GM21360 (cell line): ENCODE results near the gene STX1A.
A peak's percentile ranks its signal among the peaks of the same experiment; 100 is the strongest.
"Not testable (repeated sequence)": the region's sequence is repeated elsewhere in the genome, so short reads cannot be mapped to it uniquely, and the experiment has no call there.

Experiments
- ATAC-seq: cut with Tn5 transposase; IDR thresholded peaks from one replicate; pipeline ENCODE4 v1.9.1; 2021; ENCODE audit warnings: mild to moderate bottlenecking, moderate library complexity; ENCODE audit not compliant: unreplicated experiment

Gene STX1A

GRCh38 chr7:73736885-73737284 lies 17.4 kb upstream of the STX1A start:
- ATAC-seq = no peak

- ATAC-seq = no peak
Measured at GRCh38 chr7:73735528-73735905, 16.0 kb upstream of the STX1A start.

GRCh38 chr7:73734619-73735527 lies 15.4 kb upstream of the STX1A start:
- ATAC-seq = peak; percentile 51

- no peak for ATAC-seq
Measured at GRCh38 chr7:73732397-73732796, 12.9 kb upstream of the STX1A start.

- ATAC-seq = no peak
Measured at GRCh38 chr7:73730485-73730884, 11.0 kb upstream of the STX1A start.

- ATAC-seq = no peak
Measured at GRCh38 chr7:73728551-73728950, 9.1 kb upstream of the STX1A start.

- ATAC-seq = no peak
Measured at GRCh38 chr7:73727952-73728351, 8.5 kb upstream of the STX1A start.

- ATAC-seq = peak; percentile 32
Measured at GRCh38 chr7:73726083-73726466, 6.6 kb upstream of the STX1A start.

GRCh38 chr7:73723813-73724212 lies 4.3 kb upstream of the STX1A start:
- ATAC-seq = no peak

GRCh38 chr7:73722785-73723184 lies 3.3 kb upstream of the STX1A start:
- no peak for ATAC-seq

- ATAC-seq = not testable (repeated sequence)
Measured at GRCh38 chr7:73722182-73722581, 2.7 kb upstream of the STX1A start.

GRCh38 chr7:73721377-73721817 lies 1.9 kb upstream of the STX1A start:
- ATAC-seq = no peak

GRCh38 chr7:73720443-73720842 lies 974 bp upstream of the STX1A start:
- not testable (repeated sequence) for ATAC-seq

GRCh38 chr7:73719806-73720169 lies 319 bp upstream of the STX1A start:
- peak; percentile 8 for ATAC-seq

- ATAC-seq = no peak
Measured at GRCh38 chr7:73718438-73718881, 1.0 kb downstream of the STX1A start.

- ATAC-seq = no peak
Measured at GRCh38 chr7:73717991-73718405, 1.5 kb downstream of the STX1A start.

- ATAC-seq = no peak
Measured at GRCh38 chr7:73717025-73717807, 2.3 kb downstream of the STX1A start.

- no peak for ATAC-seq
Measured at GRCh38 chr7:73716318-73716890, 3.1 kb downstream of the STX1A start.

- ATAC-seq = no peak
Measured at GRCh38 chr7:73715648-73716317, 3.7 kb downstream of the STX1A start.

GRCh38 chr7:73713319-73713718 lies 6.2 kb downstream of the STX1A start:
- ATAC-seq = not testable (repeated sequence)

- ATAC-seq = no peak
Measured at GRCh38 chr7:73712773-73713172, 6.7 kb downstream of the STX1A start.
